ENCODE measurements around the gene MYH9.
A peak's percentile ranks its signal among the peaks of the same experiment; 100 is the strongest.

The MYH9 gene

GRCh38 chr22:36239150-36239400 lies 148.7 kb downstream of the MYH9 start:
- no peaks in the 10 kb centered on the region; the same call in 1 of the 2 replicates for H3K36me3 ChIP-seq (ENCODE audit: control insufficient read depth, insufficient read depth, low read length)
- H3K4me3 ChIP-seq (replicated peaks; ENCODE audit: low read depth, low read length), result peak overlapping the region; percentile 85
- DNase-seq (ENCODE audit: extremely low read depth, insufficient read length), result no peak
- no peaks in the 10 kb centered on the region for H3K27me3 ChIP-seq (replicated peaks; ENCODE audit: control insufficient read depth, insufficient read depth, low read length)
- no peak for TF ChIP-seq CTCF (IDR thresholded peaks at IDR 0.05; ENCODE audit: insufficient read depth, low read length, poor library complexity, severe bottlenecking)

GRCh38 chr22:36238373-36239149 lies 149.2 kb downstream of the MYH9 start:
- H3K36me3 ChIP-seq (ENCODE audit: control insufficient read depth, insufficient read depth, low read length), result no peaks in the 10 kb centered on the region; the same call in 1 of the 2 replicates
- TF ChIP-seq CTCF (IDR thresholded peaks at IDR 0.05; ENCODE audit: insufficient read depth, low read length, poor library complexity, severe bottlenecking), result no peak
- no peak for DNase-seq (ENCODE audit: extremely low read depth, insufficient read length)
- no peaks in the 10 kb centered on the region for H3K27me3 ChIP-seq (replicated peaks; ENCODE audit: control insufficient read depth, insufficient read depth, low read length)
- H3K4me3 ChIP-seq (replicated peaks; ENCODE audit: low read depth, low read length), result peak overlapping the region; percentile 85

- DNase-seq (ENCODE audit: extremely low read depth, insufficient read length), result no peak
- TF ChIP-seq CTCF (IDR thresholded peaks at IDR 0.05; ENCODE audit: insufficient read depth, low read length, poor library complexity, severe bottlenecking), result no peak
- H3K27me3 ChIP-seq (replicated peaks; ENCODE audit: control insufficient read depth, insufficient read depth, low read length), result no peaks in the 10 kb centered on the region
- H3K4me3 ChIP-seq (replicated peaks; ENCODE audit: low read depth, low read length), result peak overlapping the region; percentile 85
- no peaks in the 10 kb centered on the region; the same call in none of the 2 replicates for H3K36me3 ChIP-seq (ENCODE audit: control insufficient read depth, insufficient read depth, low read length)
These were observed 150.1 kb downstream of the MYH9 start for GRCh38 chr22:36237462-36238372.

GRCh38 chr22:36236388-36237319 lies 151.1 kb downstream of the MYH9 start:
- DNase-seq (ENCODE audit: extremely low read depth, insufficient read length), result no peak
- no peaks in the 10 kb centered on the region for H3K27me3 ChIP-seq (replicated peaks; ENCODE audit: control insufficient read depth, insufficient read depth, low read length)
- H3K36me3 ChIP-seq (ENCODE audit: control insufficient read depth, insufficient read depth, low read length), result peaks cover under 1% of the 10 kb centered on the region
- TF ChIP-seq CTCF (IDR thresholded peaks at IDR 0.05; ENCODE audit: insufficient read depth, low read length, poor library complexity, severe bottlenecking), result no peak
- no peak overlapping the region for H3K4me3 ChIP-seq (replicated peaks; ENCODE audit: low read depth, low read length)

- Histone ChIP-seq H3K4me3 (replicated peaks; ENCODE audit: low read depth, low read length) (no peak overlapping the region), H3K36me3 (ENCODE audit: control insufficient read depth, insufficient read depth, low read length) (peaks cover 4% of the 10 kb centered on the region), H3K27me3 (replicated peaks; ENCODE audit: control insufficient read depth, insufficient read depth, low read length) (no peaks in the 10 kb centered on the region)
- no peak for TF ChIP-seq CTCF (IDR thresholded peaks at IDR 0.05; ENCODE audit: insufficient read depth, low read length, poor library complexity, severe bottlenecking)
- no peak for DNase-seq (ENCODE audit: extremely low read depth, insufficient read length)
These were observed 152.2 kb downstream of the MYH9 start for GRCh38 chr22:36235585-36235984.
